ENCODE results near the gene NUCB1.

DNA sequence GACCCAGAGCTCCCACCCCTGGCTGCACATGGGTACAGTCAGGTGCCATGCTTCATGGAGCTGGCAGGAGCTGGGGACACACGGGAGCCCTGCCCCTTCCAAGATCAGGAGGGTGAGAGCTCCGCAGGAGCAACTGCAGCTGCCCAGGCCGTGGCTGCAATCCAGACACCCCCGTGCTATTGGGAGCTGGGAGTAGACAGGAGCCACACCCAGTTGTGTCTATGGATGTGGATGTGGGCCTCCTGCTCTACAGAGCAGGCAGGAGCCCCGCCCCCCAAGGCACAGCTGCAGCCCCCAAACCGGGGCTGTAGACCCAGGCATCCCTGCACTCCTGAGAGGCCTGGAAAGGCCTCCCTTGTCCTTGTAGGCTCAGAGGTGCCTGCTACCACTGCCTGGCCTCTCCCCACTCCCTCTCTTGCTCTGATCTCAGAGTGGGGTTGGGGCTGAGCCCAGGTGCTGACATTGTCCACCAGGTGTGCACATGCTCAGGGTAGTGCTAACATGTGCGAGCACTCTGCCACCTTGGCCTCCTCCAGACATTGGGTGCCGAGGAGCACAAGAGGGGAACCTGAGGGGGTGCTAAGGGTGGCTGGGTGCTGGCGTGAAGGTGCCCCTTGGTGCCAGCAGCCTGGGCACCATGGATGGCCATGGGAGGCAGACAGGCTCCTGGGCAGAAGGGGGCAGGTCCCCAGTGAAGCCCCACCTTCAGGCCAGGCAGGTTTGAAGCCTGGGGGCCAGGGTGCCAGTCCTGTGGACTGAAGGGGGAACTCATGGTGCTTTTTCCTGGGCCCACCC is 46.5 kb downstream of the NUCB1 start:
- no peak for TF ChIP-seq POLR2A (IDR thresholded peaks at IDR 0.05; ENCODE audit: low read length)
- TF ChIP-seq GATA1 (IDR thresholded peaks at IDR 0.05; ENCODE audit: low read depth, low read length): no peak
